HL-60 (cell line): ENCODE data around the gene R3HCC1L.
"Not testable (repeated sequence)": the region's sequence is repeated elsewhere in the genome, so short reads cannot be mapped to it uniquely, and the experiment has no call there.

ENCODE experiments used
- DNase-seq, 2 experiments: peaks; one replicate each; pipeline ENCODE4 v3.0.0-alpha.2; 2010 to 2020; ENCODE audit warnings: low read depth in 1 of 2, low spot score in 1 of 2
- H3K27ac ChIP-seq: fragments of 250-450 bp; sonication (Bioruptor Pico); replicated peaks from 2 replicates; pipeline ENCODE4 v1.5.1; 2020; ENCODE audit warnings: mild to moderate bottlenecking, moderate library complexity
- H3K27me3 ChIP-seq: fragments of 250-450 bp; sonication (Bioruptor Pico); 2 replicates; pipeline ENCODE4 v1.5.1; 2021; ENCODE audit warnings: mild to moderate bottlenecking, moderate library complexity; ENCODE audit not compliant: insufficient read depth, poor library complexity, severe bottlenecking
- H3K4me3 ChIP-seq: replicated peaks from 2 replicates; pipeline ENCODE4 v1.5.1; 2011; ENCODE audit warnings: mild to moderate bottlenecking, control low read depth, low read length; ENCODE audit not compliant: insufficient read depth
- CTCF ChIP-seq: IDR thresholded peaks from one replicate; pipeline ENCODE4 v1.5.1; 2011; ENCODE audit warnings: low read length, control low read depth, inconsistent platforms; ENCODE audit not compliant: insufficient read depth
- GABPA ChIP-seq: IDR thresholded peaks from 2 replicates; pipeline ENCODE4 v1.6.1; 2012; ENCODE audit warnings: low read depth
- POLR2AphosphoS5 ChIP-seq: IDR thresholded peaks from 2 replicates; pipeline ENCODE4 v1.6.1; 2012; ENCODE audit warnings: low read depth
- REST ChIP-seq: IDR thresholded peaks from 2 replicates; pipeline ENCODE4 v1.6.1; 2012; ENCODE audit warnings: low read depth; ENCODE audit not compliant: insufficient replicate concordance
- SPI1 ChIP-seq: IDR thresholded peaks from 2 replicates; pipeline ENCODE4 v1.6.1; 2012; ENCODE audit warnings: low read depth, mild to moderate bottlenecking, borderline replicate concordance

R3HCC1L gene

DNA sequence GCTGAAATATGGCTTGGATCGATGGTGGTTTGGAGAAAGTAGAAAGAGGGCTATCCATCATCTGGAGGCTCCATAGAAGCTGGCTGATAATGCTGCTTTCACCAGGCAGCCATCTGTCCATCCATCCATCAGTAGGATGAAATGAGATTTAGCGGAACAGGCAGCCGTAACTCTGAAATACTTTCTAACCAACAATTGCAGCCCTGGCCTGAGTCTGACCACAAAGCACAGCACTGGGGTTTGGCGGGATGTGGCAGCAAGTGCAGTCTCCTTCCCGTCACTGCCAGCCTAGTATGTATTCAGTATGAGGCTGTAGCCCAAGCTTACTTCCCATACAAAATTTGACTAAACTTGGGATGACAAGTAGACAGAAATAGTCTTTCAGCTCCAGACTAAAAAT is 38.0 kb downstream of the R3HCC1L start:
- H3K4me3 ChIP-seq: no peak overlapping the region
- TF ChIP-seq CTCF (no peak), POLR2AphosphoS5 (no peak), GABPA (no peak), SPI1 (no peak), REST (no peak)
- no peak for DNase-seq
- H3K27me3 ChIP-seq: no peaks in the 10 kb centered on the region
- H3K27ac ChIP-seq: no peak overlapping the region

DNA sequence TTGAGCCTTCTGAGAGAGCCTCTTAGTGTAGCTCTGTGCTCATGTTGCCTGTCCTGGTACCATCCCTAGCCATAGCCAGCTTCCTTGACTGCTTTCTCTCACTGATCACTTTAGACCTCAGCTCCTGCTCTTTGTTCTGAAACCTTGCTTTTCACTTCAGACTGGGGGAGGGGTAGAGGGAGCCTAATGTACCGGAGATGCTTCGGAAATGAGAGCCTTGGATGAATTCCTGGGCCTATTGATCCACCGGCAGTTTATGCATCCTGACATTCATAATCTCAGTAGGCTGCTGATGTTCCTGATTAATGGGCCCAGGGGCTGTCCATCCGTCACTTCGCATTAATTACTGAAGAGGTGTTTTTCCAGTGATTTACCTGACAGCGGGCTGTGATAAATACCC is 38.8 kb downstream of the R3HCC1L start:
- no peak for DNase-seq
- H3K4me3 ChIP-seq: no peak overlapping the region
- H3K27me3 ChIP-seq: no peaks in the 10 kb centered on the region
- no peak for TF ChIP-seq POLR2AphosphoS5
- no peak for TF ChIP-seq GABPA
- TF ChIP-seq SPI1: no peak
- TF ChIP-seq CTCF: no peak
- TF ChIP-seq REST: no peak
- H3K27ac ChIP-seq: no peak overlapping the region

DNA sequence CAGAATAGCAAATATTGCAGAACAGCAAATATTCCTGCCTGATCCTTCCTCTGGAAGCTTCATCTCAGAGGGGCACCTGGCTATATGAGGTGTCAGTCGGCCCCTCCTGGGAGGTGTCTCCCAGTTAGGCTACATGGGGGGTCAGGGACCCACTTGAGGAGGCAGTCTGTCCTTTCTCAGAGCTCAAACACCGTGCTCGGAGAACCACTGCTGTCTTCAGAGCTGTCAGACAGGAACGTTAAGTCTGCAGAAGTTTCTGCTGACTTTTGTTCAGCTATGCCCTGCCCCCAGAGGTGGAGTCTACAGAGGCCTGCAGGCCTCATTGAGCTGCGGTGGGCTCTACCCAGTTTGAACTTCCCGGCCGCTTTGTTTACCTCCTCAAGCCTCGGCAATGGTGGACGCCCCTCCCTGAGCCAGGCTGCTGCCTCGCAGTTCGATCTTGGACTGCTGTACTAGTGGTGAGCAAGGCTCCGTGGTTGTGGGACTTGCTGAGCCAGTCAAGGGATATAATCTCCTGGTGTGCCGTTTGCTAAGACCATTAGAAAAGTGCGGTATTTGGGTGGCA is 48.0 kb downstream of the R3HCC1L start:
- DNase-seq, H3K4me3 ChIP-seq, H3K27ac ChIP-seq, H3K27me3 ChIP-seq: not testable (repeated sequence)

DNA sequence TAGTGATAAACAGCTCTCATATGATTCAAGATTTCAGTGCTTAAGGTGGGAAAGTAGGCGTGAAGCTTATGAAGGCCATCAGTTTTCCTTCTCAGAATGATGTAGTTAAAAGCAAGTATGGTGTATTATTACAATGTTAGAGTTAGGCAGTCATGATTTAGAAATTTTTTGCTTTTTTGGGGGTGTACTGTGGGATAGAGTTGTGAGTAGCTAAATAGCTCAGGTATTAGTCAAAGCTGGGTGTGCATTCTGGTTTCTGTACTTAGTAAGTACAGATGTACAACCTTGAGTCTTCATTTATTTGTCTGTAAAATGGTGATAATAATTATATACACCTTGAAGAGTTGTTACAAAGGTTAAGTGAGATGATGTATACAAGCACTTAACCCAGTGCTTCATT is 52.2 kb downstream of the R3HCC1L start:
- H3K27ac ChIP-seq: no peak overlapping the region
- H3K27me3 ChIP-seq: no peaks in the 10 kb centered on the region
- no peak for DNase-seq
- H3K4me3 ChIP-seq: no peak overlapping the region
- no peak for TF ChIP-seq GABPA
- no peak for TF ChIP-seq POLR2AphosphoS5
- TF ChIP-seq SPI1: no peak
- no peak for TF ChIP-seq REST
- TF ChIP-seq CTCF: no peak

DNA sequence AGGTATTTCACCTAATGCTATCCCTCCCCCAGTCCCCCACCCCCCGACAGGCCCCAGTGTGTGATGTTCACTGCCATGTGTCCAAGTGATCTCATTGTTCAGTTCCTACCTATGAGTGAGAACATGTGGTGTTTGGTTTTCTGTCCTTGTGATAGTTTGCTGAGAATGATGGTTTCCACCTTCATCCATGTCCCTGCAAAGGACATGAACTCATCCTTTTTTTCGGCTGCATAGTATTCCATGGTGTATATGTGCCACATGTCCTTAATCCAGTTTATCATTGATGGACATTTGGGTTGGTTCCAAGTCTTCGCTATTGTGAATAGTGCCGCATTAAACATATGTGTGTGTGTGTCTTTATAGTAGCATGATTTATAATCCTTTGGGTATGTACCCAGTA is 56.3 kb downstream of the R3HCC1L start:
- H3K27me3 ChIP-seq, H3K4me3 ChIP-seq, H3K27ac ChIP-seq, DNase-seq: not testable (repeated sequence)
